K562 (cell line): Measurements from ENCODE around the gene P2RX5. TPM values are rescaled to one million over a fixed set of nuclear protein-coding genes. Genes with fewer than 3 reads are reported as not detected.

ENCODE experiments used
- ATAC-seq: fragments of 200-7000 bp; cut with Tn5 transposase; 3 replicates; pipeline ENCODE4 v1.9.1; 2020; ENCODE audit warnings: moderate library complexity
- BruUV-seq: library from RNA; stranded (reverse); fragments of 400-500 nt; replicated peaks from 2 replicates; lab custom pipeline; 2021; lab: Mats Ljungman, UMichigan
- CTCF ChIA-PET: fragments of 300-600 bp; formaldehyde crosslinking; extraction: SDS; loops from one replicate; lab custom pipeline; 2021; ENCODE audit warnings: low intra/inter-chr PET ratio; lab: Yijun Ruan, JAX
- POLR2A ChIA-PET: fragments of 300-600, 350-650 bp; sonication (Branson Sonifier 250); formaldehyde crosslinking; extraction: SDS; loops from one replicate; lab custom pipeline; 2021; ENCODE audit warnings: antibody characterized with exemption, inconsistent platforms; lab: Yijun Ruan, JAX
- DNase-seq, 4 experiments: peaks; one replicate each; pipeline versions ENCODE4 v3.0.0 to v3.0.0-alpha.2; 2011 to 2018; ENCODE audit warnings: low spot score in 3 of 4, mixed read lengths in 3 of 4; ENCODE audit errors: extremely low read depth in 1 of 4
- FAIRE-seq: peaks from 2 replicates; lab custom pipeline; 2011; peaks lifted over from hg19 to GRCh38; lab: Jason Lieb, UNC
- H2AFZ ChIP-seq: 2 replicates; pipeline ENCODE4 v1.6.0; 2011; ENCODE audit warnings: low read depth, low read length, control low read depth, inconsistent platforms
- H3K27ac ChIP-seq: fragments of 200-600 bp; 3 replicates; pipeline ENCODE4 v1.8.0; 2011; ENCODE audit warnings: low read depth, mild to moderate bottlenecking, control low read depth, inconsistent platforms, low read length, moderate library complexity, mixed read lengths; ENCODE audit errors: extremely low read depth
- H3K27me3 ChIP-seq, 2 experiments: fragments of 300-600 bp in 1 of 2; 2 replicates in 1 of 2; 3 replicates in 1 of 2; pipeline versions ENCODE4 v1.6.0 to v1.8.0; 2011; ENCODE audit warnings: inconsistent platforms in 2 of 2, low read length in 2 of 2, mild to moderate bottlenecking in 1 of 2, mixed read lengths in 1 of 2, moderate library complexity in 1 of 2; ENCODE audit not compliant: control insufficient read depth in 2 of 2, insufficient read depth in 2 of 2
- H3K36me3 ChIP-seq: fragments of 300-600 bp; 3 replicates; pipeline ENCODE4 v1.8.0; 2011; ENCODE audit warnings: mild to moderate bottlenecking, low read length, inconsistent platforms; ENCODE audit not compliant: control insufficient read depth, insufficient read depth
- H3K4me1 ChIP-seq, 2 experiments: fragments of 200-600 bp in 1 of 2; replicated peaks in 1 of 2; 2 replicates in 1 of 2; 3 replicates in 1 of 2; pipeline versions ENCODE4 v1.5.1 to v1.8.0; 2011; ENCODE audit warnings: inconsistent platforms in 2 of 2, low read length in 2 of 2, mild to moderate bottlenecking in 1 of 2, mixed read lengths in 1 of 2, moderate library complexity in 1 of 2; ENCODE audit not compliant: control insufficient read depth in 2 of 2, insufficient read depth in 2 of 2
- H3K4me2 ChIP-seq: 2 replicates; pipeline ENCODE4 v1.6.1; 2011; ENCODE audit warnings: low read length, control low read depth, inconsistent platforms, mixed read lengths; ENCODE audit not compliant: insufficient read depth
- H3K4me3 ChIP-seq: fragments of 200-600 bp; sonication (generic), shearing (Covaris generic); 2 replicates; pipeline ENCODE4 v1.5.1; 2016; ENCODE audit warnings: control low read depth, inconsistent platforms
- H3K79me2 ChIP-seq: fragments of 200-600 bp; 3 replicates; pipeline ENCODE4 v1.8.0; 2011; ENCODE audit warnings: low read length, inconsistent platforms; ENCODE audit not compliant: control insufficient read depth, insufficient read depth
- H3K9ac ChIP-seq, 2 experiments: 2 replicates each; pipeline versions ENCODE4 v1.6.0 to v1.6.1; 2011; ENCODE audit warnings: low read depth in 2 of 2, low read length in 2 of 2, control low read depth in 1 of 2, inconsistent platforms in 1 of 2, mild to moderate bottlenecking in 1 of 2, mixed read lengths in 1 of 2; ENCODE audit not compliant: insufficient read depth in 1 of 2
- H3K9me1 ChIP-seq: one replicate; pipeline ENCODE4 v1.6.0; 2011; ENCODE audit warnings: inconsistent platforms, mild to moderate bottlenecking, low read length, moderate library complexity; ENCODE audit not compliant: control insufficient read depth, insufficient read depth
- H3K9me3 ChIP-seq: replicated peaks from 2 replicates; pipeline ENCODE4 v1.5.1; 2011; ENCODE audit warnings: low read depth, low read length, inconsistent platforms; ENCODE audit not compliant: control insufficient read depth, insufficient read depth
- H4K20me1 ChIP-seq: replicated peaks from 2 replicates; pipeline ENCODE4 v1.6.1; 2011; ENCODE audit warnings: low read length, inconsistent platforms, mixed read lengths; ENCODE audit not compliant: control insufficient read depth, insufficient read depth
- CHAMP1 ChIP-seq: fragments of 450-650 bp; IDR thresholded peaks from 2 replicates; pipeline ENCODE4 v1.6.1; 2016; ENCODE audit warnings: mild to moderate bottlenecking
- DDX20 ChIP-seq: fragments of 450-650 bp; IDR thresholded peaks from 2 replicates; pipeline ENCODE4 v1.6.1; 2016; ENCODE audit warnings: missing genetic modification characterization, low read depth, mild to moderate bottlenecking, missing compliant biosample characterization, moderate library complexity
- ELK1 ChIP-seq: sonication (generic); formaldehyde crosslinking; IDR thresholded peaks from 2 replicates; pipeline ENCODE4 v1.8.1; 2022; ENCODE audit warnings: missing genetic modification reagents
- HNRNPUL1 ChIP-seq: fragments of 200-400 bp; formaldehyde crosslinking; IDR thresholded peaks from 2 replicates; pipeline ENCODE4 v1.6.1; 2017; ENCODE audit warnings: low read length
- MAFF ChIP-seq: IDR thresholded peaks from 2 replicates; pipeline ENCODE4 v1.6.1; 2012; ENCODE audit warnings: low read length, improper control_type of control experiment
- MAFG ChIP-seq: fragments of 450-650 bp; conservative IDR thresholded peaks from 2 replicates; pipeline ENCODE4 v1.6.1; 2016; ENCODE audit warnings: missing genetic modification characterization, missing compliant biosample characterization
- ZBTB1 ChIP-seq: sonication (generic); formaldehyde crosslinking; IDR thresholded peaks from 2 replicates; pipeline ENCODE4 v1.8.1; 2023; ENCODE audit warnings: missing genetic modification reagents, low read depth, mild to moderate bottlenecking, borderline replicate concordance
- ZNF277 ChIP-seq: fragments of 250-450 bp; sonication (Bioruptor Pico); IDR thresholded peaks from 2 replicates; pipeline ENCODE4 v1.8.0; 2022; ENCODE audit warnings: inconsistent platforms, mild to moderate bottlenecking, moderate library complexity, borderline replicate concordance
- ZNF384 ChIP-seq: IDR thresholded peaks from 2 replicates; pipeline ENCODE4 v1.6.1; 2012; ENCODE audit warnings: low read depth, low read length, improper control_type of control experiment
- ZNF398 ChIP-seq: fragments of 250-450 bp; sonication (Bioruptor Pico); IDR thresholded peaks from 2 replicates; pipeline ENCODE4 v1.8.0; 2021; ENCODE audit warnings: moderate library complexity, mild to moderate bottlenecking, inconsistent platforms
- ZNF518B ChIP-seq: fragments of 250-450 bp; sonication (Bioruptor Pico); IDR thresholded peaks from 2 replicates; pipeline ENCODE4 v1.5.0; 2021; ENCODE audit warnings: mild to moderate bottlenecking, moderate library complexity
- ZNF561 ChIP-seq: fragments of 450-650 bp; formaldehyde crosslinking; conservative IDR thresholded peaks from 2 replicates; pipeline ENCODE4 v1.4.0; 2020; ENCODE audit warnings: mild to moderate bottlenecking, moderate library complexity
- WGBS: fragments of 100-300 bp; shearing (Covaris generic); methylation state at CpG from one replicate; pipeline ENCODE4 v1.1.6; 2016; ENCODE audit warnings: low coverage, mixed read lengths; ENCODE audit not compliant: insufficient coverage; ENCODE audit errors: missing lambda C conversion rate; 5-methylcytosine and 5-hydroxymethylcytosine counted together
- in situ Hi-C: fragments of 300-500 bp; cut with MboI; formaldehyde crosslinking; loops from 4 replicates; pipeline ENCODE4 v1.15.0; 2018; ENCODE audit warnings: inconsistent platforms, mixed read lengths
- intact Hi-C: fragments of 100-400 bp; cut with micrococcal nuclease; formaldehyde crosslinking; loops from 2 replicates; pipeline ENCODE4 v1.14.2; 2022
- polyA plus RNA-seq, 8 experiments: library from polyadenylated mRNA; depleted of rRNA in 4 of 8; stranded (reverse) in 5 of 8; unstranded in 3 of 8; fragments of >200 nt; fragmentation: Nextera tagmentation in 2 of 8; fragmentation: Illumina TruSeq in 1 of 8; extraction: Ambion mirVana in 2 of 8; extraction: Trizol in 1 of 8; gene quantifications; 2 replicates each; pipeline versions ENCODE4 v1.2.1 to v1.2.3, GENCODE V29; 2011 to 2014; ENCODE audit warnings: inconsistent platforms in 1 of 8, missing spikeins in 1 of 8
- total RNA-seq, 7 experiments: library from RNA; depleted of rRNA in 6 of 7; stranded (reverse); fragments of >200 nt in 6 of 7; fragmentation: Illumina TruSeq in 2 of 7; extraction: Trizol in 2 of 7; gene quantifications; 2 replicates each; pipeline versions ENCODE4 v1.2.1 to v1.2.3, GENCODE V29; 2011 to 2021; ENCODE audit warnings: low replicate concordance in 1 of 7

The P2RX5 gene
- total and polyA plus RNA-seq, 9 of the 15 experiments (the other 6 are each of a cell fraction or from before 2014, with no cell fraction given): 0.31 to 4.0 (median 1.3) TPM

GRCh38 chr17:3666516-3666915, 29.4 kb downstream of the P2RX5 start:
- intact Hi-C loops (no loop called here), in situ Hi-C loops (no loop called here)
- H3K27ac ChIP-seq: no peak overlapping the region
- H3K4me2 ChIP-seq: no peak overlapping the region
- no peaks in the 10 kb centered on the region for H3K27me3 ChIP-seq
- POLR2A ChIA-PET: interaction anchor here (1.6 kb wide), 1 partner anchor 26 kb away, joined by 5 read pairs; no protein-coding TSS in a partner anchor
- WGBS: 75% methylated on average over 6 of the region's 6 CpGs
- no TSS peak for BruUV-seq
- H3K9me3 ChIP-seq: no peaks in the 10 kb centered on the region
- H3K9me1 ChIP-seq: peaks cover 6% of the 10 kb centered on the region
- H3K4me3 ChIP-seq: no peak overlapping the region
- H3K79me2 ChIP-seq: peaks cover 20% of the 10 kb centered on the region
- peaks cover 6% of the 10 kb centered on the region; the same call in 2 of the 3 replicates for H3K36me3 ChIP-seq
- ATAC-seq (no peak), DNase-seq (no peak), FAIRE-seq (no peak)
- CTCF ChIA-PET: no interaction called here
- H3K4me1 ChIP-seq: peaks cover 6 to 39% of the 10 kb centered on the region in 2 experiments; a peak in 4 of 5 replicates
- H2AFZ ChIP-seq: no peak overlapping the region
- peak overlapping the region in 1 of 2 experiments; percentile 52; a peak in 2 of 4 replicates for H3K9ac ChIP-seq
- 0 out of 2 replicates have a peak, but pooled peaks cover 16% of the 10 kb centered on the region for H4K20me1 ChIP-seq
- TF ChIP-seq ZNF398 (CRISPR knock-in tag): no peak
- TF ChIP-seq CHAMP1: no peak
- no peak for TF ChIP-seq MAFF
- no peak for TF ChIP-seq HNRNPUL1
- no peak for TF ChIP-seq MAFG (tag)
- TF ChIP-seq DDX20: no peak
- TF ChIP-seq ZNF561 (CRISPR knock-in tag): no peak
- TF ChIP-seq ZBTB1: no peak
- no peak for TF ChIP-seq ZNF518B (CRISPR knock-in tag)
- no peak for TF ChIP-seq ZNF277 (CRISPR knock-in tag)
- TF ChIP-seq ZNF384: no peak
- TF ChIP-seq ELK1 (CRISPR knock-in tag): no peak
